ES-I3 (cell line): ENCODE measurements around the gene PALLD.

Experiments
- H3K36me3 ChIP-seq: 2 replicates; pipeline ENCODE4 v1.6.1; 2013; ENCODE audit warnings: mild to moderate bottlenecking, low read length, control low read depth, moderate library complexity; ENCODE audit not compliant: insufficient read depth
- H3K4me1 ChIP-seq: 2 replicates; pipeline ENCODE4 v1.6.1; 2013; ENCODE audit warnings: mild to moderate bottlenecking, control low read depth, low read length; ENCODE audit not compliant: insufficient read depth
- H3K9ac ChIP-seq: 2 replicates; pipeline ENCODE4 v1.6.1; 2013; ENCODE audit warnings: low read depth, mild to moderate bottlenecking, low read length, moderate library complexity
- H3K9me3 ChIP-seq: 2 replicates; pipeline ENCODE4 v1.6.1; 2013; ENCODE audit warnings: mild to moderate bottlenecking, low read length, moderate library complexity; ENCODE audit not compliant: control insufficient read depth, insufficient read depth

Gene PALLD

GRCh38 chr4:168614281-168615057 lies 117.6 kb downstream of the PALLD start:
- Histone ChIP-seq H3K36me3 (no peaks in the 10 kb centered on the region), H3K9me3 (no peaks in the 10 kb centered on the region), H3K9ac (no peak overlapping the region), H3K4me1 (peaks cover 13% of the 10 kb centered on the region)

- Histone ChIP-seq H3K9me3 (no peaks in the 10 kb centered on the region), H3K36me3 (no peaks in the 10 kb centered on the region), H3K4me1 (peaks cover 13% of the 10 kb centered on the region), H3K9ac (no peak overlapping the region)
These were observed 118.6 kb downstream of the PALLD start for GRCh38 chr4:168615294-168616065.

GRCh38 chr4:168618577-168619265 lies 121.9 kb downstream of the PALLD start:
- H3K4me1 ChIP-seq = peaks cover 27% of the 10 kb centered on the region
- no peaks in the 10 kb centered on the region for H3K9me3 ChIP-seq
- H3K9ac ChIP-seq = no peak overlapping the region
- no peaks in the 10 kb centered on the region for H3K36me3 ChIP-seq

DNA sequence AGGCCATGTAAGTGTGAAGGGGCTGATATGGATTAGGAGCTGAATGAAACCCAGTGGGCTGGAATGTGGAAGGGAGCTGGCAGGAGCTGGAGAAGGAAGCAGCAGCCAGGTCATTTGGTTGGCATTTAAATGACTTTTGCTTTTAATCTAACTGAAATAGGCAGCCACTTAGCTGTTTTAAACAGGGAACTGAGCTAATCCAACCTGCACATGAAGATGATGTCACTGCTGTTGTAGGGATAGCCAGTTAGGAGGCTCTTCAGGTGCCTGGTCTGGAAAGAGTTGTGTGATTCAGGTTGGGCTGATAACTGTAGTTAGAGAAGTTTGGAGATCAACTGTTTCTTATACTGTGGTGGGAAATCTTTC lies 122.4 kb downstream of the PALLD start:
- no peaks in the 10 kb centered on the region for H3K36me3 ChIP-seq
- peaks cover 27% of the 10 kb centered on the region for H3K4me1 ChIP-seq
- no peaks in the 10 kb centered on the region for H3K9me3 ChIP-seq
- no peak overlapping the region for H3K9ac ChIP-seq

GRCh38 chr4:168621806-168622589 lies 125.1 kb downstream of the PALLD start:
- Histone ChIP-seq H3K4me1 (peaks cover 13% of the 10 kb centered on the region; the same call in 1 of the 2 replicates), H3K9ac (no peak overlapping the region), H3K9me3 (no peaks in the 10 kb centered on the region), H3K36me3 (no peaks in the 10 kb centered on the region)

- Histone ChIP-seq H3K36me3 (no peaks in the 10 kb centered on the region), H3K9ac (no peak overlapping the region), H3K4me1 (peaks cover 13% of the 10 kb centered on the region; the same call in 1 of the 2 replicates), H3K9me3 (no peaks in the 10 kb centered on the region)
These were observed 125.7 kb downstream of the PALLD start for GRCh38 chr4:168622600-168622999.

DNA sequence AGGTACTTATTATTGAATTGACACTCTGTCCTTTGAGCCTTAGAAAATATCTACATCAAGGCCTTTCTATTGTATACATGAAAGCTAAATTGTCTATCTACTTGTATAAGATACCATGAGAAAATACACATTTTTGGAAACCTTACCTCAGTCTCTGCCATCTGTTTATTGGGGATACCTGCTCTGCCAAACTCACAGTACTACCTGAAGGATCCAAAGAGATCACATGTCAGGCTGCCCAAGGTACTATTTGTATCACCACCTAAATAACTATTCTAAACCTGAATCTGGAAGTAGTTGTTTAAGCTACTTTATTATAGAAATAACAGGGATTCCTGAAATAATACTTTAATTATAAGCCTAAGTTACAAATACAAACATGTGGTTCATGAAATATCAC lies 126.2 kb downstream of the PALLD start:
- H3K4me1 ChIP-seq = peaks cover 13% of the 10 kb centered on the region; the same call in 1 of the 2 replicates
- H3K9me3 ChIP-seq = no peaks in the 10 kb centered on the region
- no peak overlapping the region for H3K9ac ChIP-seq
- H3K36me3 ChIP-seq = no peaks in the 10 kb centered on the region

GRCh38 chr4:168623484-168623883 lies 126.6 kb downstream of the PALLD start:
- H3K36me3 ChIP-seq = no peaks in the 10 kb centered on the region
- peaks cover 13% of the 10 kb centered on the region; the same call in 1 of the 2 replicates for H3K4me1 ChIP-seq
- H3K9ac ChIP-seq = no peak overlapping the region
- no peaks in the 10 kb centered on the region for H3K9me3 ChIP-seq

GRCh38 chr4:168628251-168628650 lies 131.4 kb downstream of the PALLD start:
- no peaks in the 10 kb centered on the region for H3K9me3 ChIP-seq
- no peaks in the 10 kb centered on the region for H3K36me3 ChIP-seq
- H3K4me1 ChIP-seq = peaks cover 6% of the 10 kb centered on the region
- H3K9ac ChIP-seq = no peak overlapping the region

DNA sequence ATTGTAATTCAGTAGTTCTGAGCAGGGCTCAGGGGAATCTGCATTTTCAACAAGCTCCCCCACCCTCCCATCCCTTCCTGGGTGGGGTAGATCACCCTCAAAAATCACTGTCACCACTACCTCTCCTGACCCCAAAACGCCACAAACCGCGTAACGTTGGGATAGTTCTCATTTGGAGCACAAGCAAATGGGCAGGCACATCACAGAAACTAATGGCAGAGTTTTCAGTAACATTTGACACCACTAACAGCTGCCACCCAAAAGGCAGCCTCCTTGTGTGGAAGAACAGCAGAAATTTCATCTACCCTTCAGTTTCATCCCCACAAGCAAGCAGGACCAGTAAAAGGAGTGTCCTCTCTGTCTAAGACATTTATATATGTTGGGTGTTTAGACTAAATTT lies 132.7 kb downstream of the PALLD start:
- no peak overlapping the region for H3K9ac ChIP-seq
- H3K4me1 ChIP-seq = peaks cover 14% of the 10 kb centered on the region
- no peaks in the 10 kb centered on the region for H3K9me3 ChIP-seq
- no peaks in the 10 kb centered on the region for H3K36me3 ChIP-seq

- Histone ChIP-seq H3K4me1 (peaks cover 14% of the 10 kb centered on the region), H3K9ac (peak overlapping the region; percentile 97)
These were observed 133.8 kb downstream of the PALLD start for GRCh38 chr4:168630445-168631187.

DNA sequence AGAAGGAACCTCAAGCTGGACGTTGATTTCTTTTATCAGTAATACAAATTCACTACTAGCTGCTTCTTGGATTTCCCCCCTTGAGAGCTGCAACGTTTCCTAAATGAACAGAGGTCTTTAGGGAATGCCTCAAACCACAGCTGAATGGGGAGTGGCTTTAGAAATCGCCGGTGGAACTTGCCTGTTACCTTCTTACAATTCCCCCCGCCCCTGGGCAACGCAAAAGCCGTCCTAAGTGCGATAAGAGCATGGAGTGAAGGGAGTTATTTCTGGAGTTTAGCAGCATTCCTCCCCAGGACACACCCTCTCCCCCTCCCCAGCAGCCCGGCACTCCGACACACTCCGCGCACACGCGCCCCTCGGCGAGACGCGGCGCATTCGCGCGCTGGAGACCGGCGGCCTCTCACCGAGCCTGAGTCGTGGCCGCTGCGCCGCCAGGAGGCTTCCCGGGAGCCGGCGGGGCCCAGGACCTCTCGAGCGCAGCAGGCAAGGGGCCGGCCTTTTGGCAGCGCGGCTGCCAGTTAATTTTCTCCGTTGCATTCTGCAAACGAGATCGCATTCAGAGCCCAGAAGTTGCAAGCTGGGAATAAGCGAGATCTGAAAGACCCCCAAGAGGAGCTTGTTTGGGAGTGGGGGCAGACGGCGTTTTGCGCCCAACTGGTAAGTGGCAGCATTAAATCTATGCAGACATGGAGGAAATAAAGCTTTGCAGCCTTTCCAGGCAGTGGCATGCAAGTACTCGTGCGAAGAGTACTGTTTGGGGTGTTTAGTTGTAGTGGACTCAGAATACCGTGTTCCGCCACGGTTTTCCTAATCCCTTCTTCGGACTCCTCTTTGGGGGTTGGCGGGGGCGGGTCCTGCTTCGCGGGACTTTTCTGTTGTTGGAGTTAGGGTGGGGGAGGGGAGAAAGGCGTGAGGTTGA lies 134.7 kb downstream of the PALLD start:
- Histone ChIP-seq H3K36me3 (no peaks in the 10 kb centered on the region), H3K9ac (peak overlapping the region; percentile 97), H3K9me3 (no peaks in the 10 kb centered on the region), H3K4me1 (peaks cover 14% of the 10 kb centered on the region)

More at GRCh38 chr4:168630445-168631187, 133.8 kb downstream of the PALLD start:
- H3K36me3 ChIP-seq = no peaks in the 10 kb centered on the region
- no peaks in the 10 kb centered on the region for H3K9me3 ChIP-seq
